ENCODE results near the gene HDGFL1. TPM values are rescaled to one million over a fixed set of nuclear protein-coding genes. Genes with fewer than 3 reads are reported as not detected.
A peak's percentile ranks its signal among the peaks of the same experiment; 100 is the strongest.

HDGFL1 gene
- total and polyA plus RNA-seq, 2 donors (not counting 1 experiment from before 2014, with no cell fraction given): not detected

DNA sequence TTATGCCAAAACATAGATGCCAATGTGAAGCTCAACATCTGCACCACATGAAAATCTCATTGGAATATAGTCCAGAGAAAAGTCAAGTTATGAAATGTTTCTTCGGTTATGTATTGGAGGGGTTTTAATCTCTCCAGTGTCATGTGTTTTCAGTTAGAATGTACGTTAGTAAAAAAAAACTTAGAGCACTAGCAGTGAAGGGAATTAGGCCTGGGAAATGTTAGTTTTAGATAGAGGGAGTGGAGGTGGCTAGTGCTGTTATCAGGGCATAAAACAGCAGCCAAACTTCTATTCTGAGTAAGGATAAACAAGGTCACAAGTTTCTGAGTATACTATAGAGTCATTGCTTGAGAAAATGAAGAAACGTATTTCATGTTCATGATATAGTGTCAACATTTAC lies 42.9 kb downstream of the HDGFL1 start:
- Histone ChIP-seq H2AFZ (ENCODE audit: low read length) (no peak overlapping the region), H3K27me3 (ENCODE audit: control insufficient read depth, insufficient read depth, low read length) (no peaks in the 10 kb centered on the region), H3K27ac (ENCODE audit: insufficient read depth, low read length) (no peak overlapping the region), H3K4me2 (ENCODE audit: extremely low read depth, insufficient read depth, low read length) (no peak overlapping the region), H3K4me3 (replicated peaks in 1 of 4; ENCODE audit: control extremely low read depth in 1 of 4, insufficient read depth in 1 of 4, low read depth in 3 of 4, low read length in 4 of 4) (no peak overlapping the region), H3K9ac (ENCODE audit: insufficient read depth, low read length) (no peak overlapping the region), H3K79me2 (ENCODE audit: control insufficient read depth, insufficient read depth, low read length) (no peaks in the 10 kb centered on the region), H3K9me3 (ENCODE audit: control insufficient read depth, insufficient read depth, low read depth, low read length) (no peaks in the 10 kb centered on the region), H3K4me1 (ENCODE audit: control insufficient read depth, extremely low read depth, insufficient read depth, low read length) (peaks cover 2% of the 10 kb centered on the region), H3K36me3 (ENCODE audit: control insufficient read depth, insufficient read depth, low read length) (no peaks in the 10 kb centered on the region), H4K20me1 (ENCODE audit: control insufficient read depth, extremely low read depth, insufficient read depth, low read length) (no peaks in the 10 kb centered on the region)
- TF ChIP-seq, protein P1, sequence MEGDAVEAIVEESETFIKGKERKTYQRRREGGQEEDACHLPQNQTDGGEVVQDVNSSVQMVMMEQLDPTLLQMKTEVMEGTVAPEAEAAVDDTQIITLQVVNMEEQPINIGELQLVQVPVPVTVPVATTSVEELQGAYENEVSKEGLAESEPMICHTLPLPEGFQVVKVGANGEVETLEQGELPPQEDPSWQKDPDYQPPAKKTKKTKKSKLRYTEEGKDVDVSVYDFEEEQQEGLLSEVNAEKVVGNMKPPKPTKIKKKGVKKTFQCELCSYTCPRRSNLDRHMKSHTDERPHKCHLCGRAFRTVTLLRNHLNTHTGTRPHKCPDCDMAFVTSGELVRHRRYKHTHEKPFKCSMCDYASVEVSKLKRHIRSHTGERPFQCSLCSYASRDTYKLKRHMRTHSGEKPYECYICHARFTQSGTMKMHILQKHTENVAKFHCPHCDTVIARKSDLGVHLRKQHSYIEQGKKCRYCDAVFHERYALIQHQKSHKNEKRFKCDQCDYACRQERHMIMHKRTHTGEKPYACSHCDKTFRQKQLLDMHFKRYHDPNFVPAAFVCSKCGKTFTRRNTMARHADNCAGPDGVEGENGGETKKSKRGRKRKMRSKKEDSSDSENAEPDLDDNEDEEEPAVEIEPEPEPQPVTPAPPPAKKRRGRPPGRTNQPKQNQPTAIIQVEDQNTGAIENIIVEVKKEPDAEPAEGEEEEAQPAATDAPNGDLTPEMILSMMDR (conservative IDR thresholded peaks at IDR 0.05 in 1 of 2, IDR thresholded peaks at IDR 0.05 in 1 of 2; ENCODE audit: low read depth in 1 of 2, low read length in 2 of 2): no peak
- TF ChIP-seq EZH2 (IDR thresholded peaks at IDR 0.05; ENCODE audit: low read length, missing control alignments): no peak
- DNase-seq (ENCODE audit: low read depth in 2 of 2): peak in 1 of 2 donors; percentile 36

DNA sequence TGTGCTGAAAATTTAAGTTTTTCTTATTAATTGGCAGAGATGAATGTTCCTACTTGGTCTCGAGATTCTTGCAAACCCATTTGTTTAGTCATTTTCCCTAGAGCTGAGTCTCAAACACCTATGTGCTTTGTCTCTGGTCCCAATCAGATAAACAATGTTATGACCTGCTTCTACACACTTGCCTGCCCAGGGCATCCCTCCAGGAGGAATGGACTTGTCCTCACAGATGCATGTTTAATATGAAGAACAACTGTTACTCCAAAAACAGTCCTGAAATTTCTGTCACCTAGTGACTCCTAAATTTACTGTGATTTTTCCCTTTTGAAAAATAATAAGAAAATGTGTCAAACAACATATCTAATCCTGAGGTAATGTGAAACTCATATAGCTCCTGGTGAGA lies 43.7 kb downstream of the HDGFL1 start:
- Histone ChIP-seq H3K9me3 (ENCODE audit: control insufficient read depth, insufficient read depth, low read depth, low read length) (no peaks in the 10 kb centered on the region), H3K4me1 (ENCODE audit: control insufficient read depth, extremely low read depth, insufficient read depth, low read length) (peaks cover 2% of the 10 kb centered on the region), H3K9ac (ENCODE audit: insufficient read depth, low read length) (no peak overlapping the region), H2AFZ (ENCODE audit: low read length) (no peak overlapping the region), H4K20me1 (ENCODE audit: control insufficient read depth, extremely low read depth, insufficient read depth, low read length) (no peaks in the 10 kb centered on the region), H3K36me3 (ENCODE audit: control insufficient read depth, insufficient read depth, low read length) (no peaks in the 10 kb centered on the region), H3K4me2 (ENCODE audit: extremely low read depth, insufficient read depth, low read length) (peak overlapping the region; percentile 16), H3K27ac (ENCODE audit: insufficient read depth, low read length) (no peak overlapping the region), H3K79me2 (ENCODE audit: control insufficient read depth, insufficient read depth, low read length) (no peaks in the 10 kb centered on the region), H3K27me3 (ENCODE audit: control insufficient read depth, insufficient read depth, low read length) (no peaks in the 10 kb centered on the region), H3K4me3 (replicated peaks in 1 of 4; ENCODE audit: control extremely low read depth in 1 of 4, insufficient read depth in 1 of 4, low read depth in 3 of 4, low read length in 4 of 4) (no peak overlapping the region)
- no peak for DNase-seq (ENCODE audit: low read depth in 2 of 2)
- TF ChIP-seq EZH2 (IDR thresholded peaks at IDR 0.05; ENCODE audit: low read length, missing control alignments): no peak
- TF ChIP-seq, protein P1 (conservative IDR thresholded peaks at IDR 0.05 in 1 of 2, IDR thresholded peaks at IDR 0.05 in 1 of 2; ENCODE audit: low read depth in 1 of 2, low read length in 2 of 2): no peak

DNA sequence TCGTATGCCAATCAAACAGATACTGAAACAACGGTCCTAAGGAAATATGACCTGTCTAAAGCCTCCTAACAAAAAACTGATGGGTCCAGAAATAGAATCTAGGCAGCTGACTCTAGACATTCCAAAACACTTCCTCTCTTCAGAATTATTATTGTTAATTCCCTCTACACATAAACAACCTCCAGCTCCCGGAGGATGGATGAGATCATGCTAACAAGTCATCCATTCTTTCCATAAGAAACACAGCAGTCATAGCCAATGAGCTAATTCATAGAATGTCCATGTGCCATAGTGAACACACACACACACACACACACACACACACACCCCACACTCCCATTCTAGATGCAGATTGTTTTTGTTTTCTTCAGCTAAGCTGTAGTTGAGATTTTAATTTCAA lies 44.3 kb downstream of the HDGFL1 start:
- Histone ChIP-seq H3K27me3 (ENCODE audit: control insufficient read depth, insufficient read depth, low read length) (no peaks in the 10 kb centered on the region), H3K9ac (ENCODE audit: insufficient read depth, low read length) (no peak overlapping the region), H2AFZ (ENCODE audit: low read length) (no peak overlapping the region), H3K4me2 (ENCODE audit: extremely low read depth, insufficient read depth, low read length) (peak overlapping the region; percentile 16), H3K9me3 (ENCODE audit: control insufficient read depth, insufficient read depth, low read depth, low read length) (no peaks in the 10 kb centered on the region), H3K4me1 (ENCODE audit: control insufficient read depth, extremely low read depth, insufficient read depth, low read length) (peaks cover 2% of the 10 kb centered on the region), H3K27ac (ENCODE audit: insufficient read depth, low read length) (no peak overlapping the region), H3K4me3 (replicated peaks in 1 of 4; ENCODE audit: control extremely low read depth in 1 of 4, insufficient read depth in 1 of 4, low read depth in 3 of 4, low read length in 4 of 4) (no peak overlapping the region), H3K79me2 (ENCODE audit: control insufficient read depth, insufficient read depth, low read length) (no peaks in the 10 kb centered on the region), H3K36me3 (ENCODE audit: control insufficient read depth, insufficient read depth, low read length) (no peaks in the 10 kb centered on the region), H4K20me1 (ENCODE audit: control insufficient read depth, extremely low read depth, insufficient read depth, low read length) (no peaks in the 10 kb centered on the region)
- no peak for TF ChIP-seq EZH2 (IDR thresholded peaks at IDR 0.05; ENCODE audit: low read length, missing control alignments)
- TF ChIP-seq, protein P1 (conservative IDR thresholded peaks at IDR 0.05 in 1 of 2, IDR thresholded peaks at IDR 0.05 in 1 of 2; ENCODE audit: low read depth in 1 of 2, low read length in 2 of 2): no peak
- peak; percentile 90 to 95 for DNase-seq (ENCODE audit: low read depth in 2 of 2)

Measured in fibroblast of lung (primary cell).